HL-60 (cell line): Measurements from ENCODE around the gene COL4A4.

Source experiments
- DNase-seq, 2 experiments: peaks; one replicate each; pipeline ENCODE4 v3.0.0-alpha.2; 2010 to 2020; ENCODE audit warnings: low read depth in 1 of 2, low spot score in 1 of 2
- H3K27ac ChIP-seq: fragments of 250-450 bp; sonication (Bioruptor Pico); replicated peaks from 2 replicates; pipeline ENCODE4 v1.5.1; 2020; ENCODE audit warnings: mild to moderate bottlenecking, moderate library complexity
- H3K27me3 ChIP-seq: fragments of 250-450 bp; sonication (Bioruptor Pico); 2 replicates; pipeline ENCODE4 v1.5.1; 2021; ENCODE audit warnings: mild to moderate bottlenecking, moderate library complexity; ENCODE audit not compliant: insufficient read depth, poor library complexity, severe bottlenecking
- H3K4me3 ChIP-seq: replicated peaks from 2 replicates; pipeline ENCODE4 v1.5.1; 2011; ENCODE audit warnings: mild to moderate bottlenecking, control low read depth, low read length; ENCODE audit not compliant: insufficient read depth
- CTCF ChIP-seq: IDR thresholded peaks from one replicate; pipeline ENCODE4 v1.5.1; 2011; ENCODE audit warnings: low read length, control low read depth, inconsistent platforms; ENCODE audit not compliant: insufficient read depth
- GABPA ChIP-seq: IDR thresholded peaks from 2 replicates; pipeline ENCODE4 v1.6.1; 2012; ENCODE audit warnings: low read depth
- POLR2AphosphoS5 ChIP-seq: IDR thresholded peaks from 2 replicates; pipeline ENCODE4 v1.6.1; 2012; ENCODE audit warnings: low read depth
- REST ChIP-seq: IDR thresholded peaks from 2 replicates; pipeline ENCODE4 v1.6.1; 2012; ENCODE audit warnings: low read depth; ENCODE audit not compliant: insufficient replicate concordance
- SPI1 ChIP-seq: IDR thresholded peaks from 2 replicates; pipeline ENCODE4 v1.6.1; 2012; ENCODE audit warnings: low read depth, mild to moderate bottlenecking, borderline replicate concordance

The COL4A4 gene

DNA sequence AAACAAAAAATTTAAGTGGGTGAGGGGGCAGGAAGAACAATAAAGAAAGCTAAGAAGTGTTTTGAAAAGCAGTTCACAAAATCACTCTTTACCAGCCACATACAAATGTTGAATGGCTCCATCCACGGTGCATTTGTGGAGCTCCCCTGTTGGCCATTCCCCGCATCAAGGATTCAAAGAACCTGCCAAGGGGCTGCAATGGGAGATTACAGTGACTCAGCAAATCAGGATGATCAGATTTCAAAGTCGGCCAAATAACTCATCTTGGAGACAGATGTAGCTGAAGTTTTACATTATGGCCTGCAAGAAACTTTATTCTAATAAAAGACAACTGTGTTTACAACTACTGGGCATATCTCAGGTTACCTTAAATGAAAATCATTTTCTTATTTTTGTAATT, 27.4 kb upstream of the COL4A4 start:
- Histone ChIP-seq H3K4me3 (no peak overlapping the region), H3K27me3 (peaks cover 3% of the 10 kb centered on the region), H3K27ac (no peak overlapping the region)
- no peak for DNase-seq
- TF ChIP-seq POLR2AphosphoS5 (no peak), GABPA (no peak), SPI1 (no peak), CTCF (no peak), REST (no peak)

DNA sequence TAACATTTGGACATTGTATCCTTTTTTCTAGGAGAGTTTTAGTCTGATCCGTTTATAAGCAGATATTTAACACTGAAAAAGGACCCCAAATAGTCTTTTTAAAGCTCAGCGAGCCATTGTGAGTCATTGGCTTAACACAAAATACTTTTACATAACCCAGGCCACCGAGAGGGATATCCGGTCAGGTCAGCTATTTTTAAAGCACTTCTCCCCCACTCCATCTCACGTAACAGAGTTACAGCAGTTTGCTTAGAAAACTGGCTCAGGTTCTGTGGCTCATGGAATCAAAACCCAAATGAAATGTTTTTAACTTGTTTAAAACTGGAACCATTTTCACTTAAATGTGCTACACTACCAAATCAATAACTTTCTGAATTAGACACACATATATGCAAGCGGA, 24.3 kb upstream of the COL4A4 start:
- no peak overlapping the region for H3K4me3 ChIP-seq
- DNase-seq: no peak
- H3K27ac ChIP-seq: no peak overlapping the region
- peaks cover 3% of the 10 kb centered on the region for H3K27me3 ChIP-seq
- TF ChIP-seq SPI1 (no peak), REST (no peak), CTCF (no peak), POLR2AphosphoS5 (no peak), GABPA (no peak)

DNA sequence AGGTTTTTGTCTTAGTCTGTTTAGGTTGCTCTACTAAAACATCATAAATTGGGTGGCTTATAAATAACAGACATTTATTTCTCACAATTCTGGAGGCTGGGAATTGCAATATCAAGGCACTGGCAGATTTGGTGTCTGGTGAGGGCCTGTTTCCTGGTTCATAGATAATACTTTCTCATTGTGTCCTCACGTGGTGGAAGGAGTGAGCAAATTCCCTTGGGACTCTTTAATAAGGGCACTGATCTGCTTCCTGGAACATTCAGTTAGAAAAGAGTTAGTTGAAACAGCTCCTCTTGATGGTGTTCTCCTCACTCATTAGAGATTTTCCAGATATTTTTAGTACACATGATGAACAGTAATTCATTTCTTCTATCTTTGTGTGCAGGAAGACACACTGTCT, 22.7 kb upstream of the COL4A4 start:
- DNase-seq: no peak
- H3K27ac ChIP-seq: no peak overlapping the region
- no peak overlapping the region for H3K4me3 ChIP-seq
- no peak for TF ChIP-seq SPI1
- TF ChIP-seq CTCF: no peak
- TF ChIP-seq REST: no peak
- no peak for TF ChIP-seq POLR2AphosphoS5
- no peak for TF ChIP-seq GABPA
- H3K27me3 ChIP-seq: peaks cover 3% of the 10 kb centered on the region
